GM18526 (cell line): ENCODE data around the gene RABL3.

Experiments used
- POLR2A ChIP-seq: IDR thresholded peaks from 3 replicates; pipeline ENCODE4 v1.6.1; 2011; ENCODE audit not compliant: insufficient read length; ENCODE audit errors: extremely low read depth

Gene RABL3

GRCh38 chr3:120664926-120665325 lies 77.4 kb downstream of the RABL3 start:
- TF ChIP-seq POLR2A: no peak

GRCh38 chr3:120661945-120662344 lies 80.4 kb downstream of the RABL3 start:
- no peak for TF ChIP-seq POLR2A

- no peak for TF ChIP-seq POLR2A
Measured at GRCh38 chr3:120661106-120661905, 81.0 kb downstream of the RABL3 start.

GRCh38 chr3:120659834-120660233 lies 82.5 kb downstream of the RABL3 start:
- TF ChIP-seq POLR2A: no peak

GRCh38 chr3:120659285-120659684 lies 83.0 kb downstream of the RABL3 start:
- no peak for TF ChIP-seq POLR2A

GRCh38 chr3:120652896-120653545 lies 89.3 kb downstream of the RABL3 start:
- no peak for TF ChIP-seq POLR2A

- TF ChIP-seq POLR2A: no peak
Measured at GRCh38 chr3:120652281-120652680, 90.0 kb downstream of the RABL3 start.

- no peak for TF ChIP-seq POLR2A
Measured at GRCh38 chr3:120650311-120650710, 92.0 kb downstream of the RABL3 start.

GRCh38 chr3:120649830-120650233 lies 92.5 kb downstream of the RABL3 start:
- TF ChIP-seq POLR2A: no peak

- TF ChIP-seq POLR2A: no peak
Measured at GRCh38 chr3:120648290-120648689, 94.0 kb downstream of the RABL3 start.

GRCh38 chr3:120646771-120647432 lies 95.4 kb downstream of the RABL3 start:
- no peak for TF ChIP-seq POLR2A

- TF ChIP-seq POLR2A: no peak
Measured at GRCh38 chr3:120645083-120645845, 97.1 kb downstream of the RABL3 start.

GRCh38 chr3:120642368-120642948 lies 99.9 kb downstream of the RABL3 start:
- TF ChIP-seq POLR2A: no peak

- no peak for TF ChIP-seq POLR2A
Measured at GRCh38 chr3:120641696-120642246, 100.5 kb downstream of the RABL3 start.

GRCh38 chr3:120640231-120640630 lies 102.1 kb downstream of the RABL3 start:
- no peak for TF ChIP-seq POLR2A
